Measurements from ENCODE around the gene CLIC4.
"Not testable (repeated sequence)": the region's sequence is repeated elsewhere in the genome, so short reads cannot be mapped to it uniquely, and the experiment has no call there.

CLIC4 gene

DNA sequence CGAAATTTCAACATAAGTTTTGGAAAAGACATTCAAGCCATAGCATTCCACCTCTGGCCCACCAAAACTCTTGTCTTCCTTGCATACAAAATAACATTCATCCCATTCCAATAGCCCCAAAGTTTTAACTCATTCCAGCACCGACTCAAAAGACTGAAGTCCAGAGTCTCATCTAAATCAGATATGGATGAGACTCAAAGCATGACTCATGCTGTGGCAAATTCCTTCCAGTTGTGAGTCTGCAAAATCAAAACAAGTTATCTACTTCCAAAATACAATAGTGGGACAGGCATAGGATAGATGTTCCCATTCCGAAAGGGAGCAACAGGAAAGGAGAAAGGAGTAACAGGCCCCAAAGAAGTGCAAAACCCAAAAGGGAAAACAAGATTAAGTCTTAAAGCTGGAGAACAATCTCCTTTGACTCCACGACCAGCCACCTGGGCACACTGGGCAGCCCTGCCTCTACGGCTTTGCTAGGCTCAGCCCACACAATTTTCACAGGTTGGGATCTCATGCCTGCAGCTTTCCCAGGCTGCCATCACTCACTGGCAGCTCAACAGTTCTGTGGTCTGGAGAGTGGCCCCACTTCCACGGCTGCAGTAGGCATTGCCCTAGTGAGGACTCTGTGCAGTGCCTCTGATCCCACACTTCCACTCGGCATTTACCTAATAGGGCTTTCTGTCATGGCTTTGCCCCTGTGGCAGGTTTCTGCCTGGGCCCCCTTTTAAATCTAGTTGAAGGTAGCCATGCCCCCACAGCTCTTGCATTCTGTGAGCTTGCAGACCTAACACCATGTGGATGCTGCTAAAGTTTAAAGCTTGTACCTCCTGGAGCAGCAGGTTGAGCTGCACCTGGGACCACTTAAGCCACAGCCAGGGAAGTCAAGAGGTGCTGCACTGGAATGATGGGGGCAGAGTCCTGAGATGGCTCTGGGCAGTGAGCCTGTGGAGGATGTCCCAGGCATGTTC lies 133.8 kb downstream of the CLIC4 start:
- no peak for DNase-seq

DNA sequence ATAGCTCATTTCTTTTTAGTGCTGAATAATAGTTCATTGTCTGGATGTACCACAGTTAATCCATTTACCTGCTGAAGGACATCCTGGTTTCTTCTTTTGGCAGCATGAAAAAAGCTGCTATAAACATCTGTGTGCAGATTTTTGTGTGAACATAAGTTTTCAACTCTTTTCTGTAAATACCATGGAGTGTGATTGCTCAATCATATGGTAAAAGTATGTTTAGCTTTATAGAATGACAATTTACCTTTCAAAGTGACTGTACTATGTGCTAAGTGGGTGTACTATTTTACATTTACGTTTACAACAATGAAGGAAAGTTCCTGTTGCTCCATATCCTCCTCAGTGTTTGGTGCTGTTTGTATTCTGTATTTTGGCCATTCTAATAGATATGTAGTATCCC lies 135.8 kb downstream of the CLIC4 start:
- no peak for DNase-seq

DNA sequence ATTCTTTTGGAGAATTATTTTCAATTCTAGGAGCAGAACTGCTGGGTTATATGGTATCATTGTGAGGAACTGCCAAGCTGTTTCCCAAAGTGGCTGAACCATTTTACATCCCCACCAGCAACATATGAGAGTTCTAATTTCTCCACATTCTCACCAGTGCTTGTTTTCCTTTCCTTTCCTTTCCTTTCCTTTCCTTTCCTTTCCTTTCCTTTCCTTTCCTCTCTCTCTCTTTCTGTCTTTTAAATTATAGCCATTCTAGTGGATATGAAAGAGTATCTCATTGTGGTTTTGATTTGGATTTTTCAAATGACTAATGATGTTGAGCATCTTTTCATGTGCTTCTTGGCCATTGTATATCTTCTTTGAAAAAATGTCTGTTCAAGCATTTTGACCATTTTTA lies 139.5 kb downstream of the CLIC4 start:
- no peak for DNase-seq

DNA sequence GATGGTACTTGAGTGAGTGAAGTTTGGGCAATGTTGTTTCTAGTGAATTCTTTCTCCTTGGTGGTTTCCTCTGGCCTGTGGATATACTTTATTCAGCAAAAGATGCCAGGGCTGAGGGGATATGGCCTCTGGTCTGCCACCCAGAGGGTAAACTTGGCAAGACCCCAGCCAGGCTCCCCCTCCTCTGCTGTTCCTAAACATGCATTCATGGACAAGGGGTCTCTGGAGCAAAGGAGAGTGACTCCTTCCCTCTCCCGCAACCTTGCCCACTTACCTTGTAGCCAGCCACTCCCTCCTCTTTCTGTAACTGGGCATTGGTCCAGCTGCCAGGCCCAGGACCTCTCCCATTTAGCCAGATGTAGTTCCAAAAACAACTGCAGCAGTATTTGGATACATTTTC lies 141.0 kb downstream of the CLIC4 start:
- DNase-seq: no peak

DNA sequence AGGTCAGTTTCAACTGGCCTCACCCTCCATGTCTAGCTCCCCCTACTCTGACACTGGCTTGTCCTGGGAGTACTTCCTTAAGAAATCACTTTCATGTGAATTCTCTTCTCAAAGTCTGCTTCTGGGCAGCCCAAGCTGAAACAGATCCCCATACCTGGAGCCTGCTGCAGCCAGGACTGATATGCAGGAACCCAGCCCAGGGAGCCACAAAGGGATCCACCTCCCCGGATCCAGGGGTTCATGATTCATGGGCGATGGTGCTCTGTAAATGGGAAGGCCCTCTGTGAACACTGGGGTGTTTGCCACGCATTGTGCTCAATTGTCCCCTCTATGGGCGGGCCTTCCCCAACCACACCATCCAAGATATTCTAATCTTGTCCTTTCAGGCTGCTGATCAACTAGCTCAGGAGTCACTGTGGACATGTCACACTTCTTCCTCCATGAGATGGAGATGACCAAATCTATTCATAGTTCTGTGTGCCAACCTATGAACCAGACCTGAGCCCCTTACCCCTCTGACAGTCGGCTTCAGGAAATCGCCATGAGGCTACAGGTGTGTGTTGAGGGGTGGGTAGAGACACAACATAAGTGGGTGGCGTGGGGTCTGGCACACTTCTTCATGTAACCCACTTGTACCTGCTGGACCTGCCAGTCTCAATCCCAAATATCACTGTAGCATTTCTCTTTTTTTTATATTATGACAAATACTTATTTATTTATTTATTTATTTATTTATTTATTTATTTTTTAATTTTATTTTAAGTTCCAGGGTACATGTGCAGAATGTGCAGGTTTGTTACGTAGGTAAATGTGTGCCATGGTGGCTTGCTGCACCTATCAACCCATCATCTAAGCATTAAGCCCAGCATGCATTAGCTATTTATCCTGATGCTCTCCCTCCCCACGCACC lies 143.1 kb downstream of the CLIC4 start:
- no peak for DNase-seq

DNA sequence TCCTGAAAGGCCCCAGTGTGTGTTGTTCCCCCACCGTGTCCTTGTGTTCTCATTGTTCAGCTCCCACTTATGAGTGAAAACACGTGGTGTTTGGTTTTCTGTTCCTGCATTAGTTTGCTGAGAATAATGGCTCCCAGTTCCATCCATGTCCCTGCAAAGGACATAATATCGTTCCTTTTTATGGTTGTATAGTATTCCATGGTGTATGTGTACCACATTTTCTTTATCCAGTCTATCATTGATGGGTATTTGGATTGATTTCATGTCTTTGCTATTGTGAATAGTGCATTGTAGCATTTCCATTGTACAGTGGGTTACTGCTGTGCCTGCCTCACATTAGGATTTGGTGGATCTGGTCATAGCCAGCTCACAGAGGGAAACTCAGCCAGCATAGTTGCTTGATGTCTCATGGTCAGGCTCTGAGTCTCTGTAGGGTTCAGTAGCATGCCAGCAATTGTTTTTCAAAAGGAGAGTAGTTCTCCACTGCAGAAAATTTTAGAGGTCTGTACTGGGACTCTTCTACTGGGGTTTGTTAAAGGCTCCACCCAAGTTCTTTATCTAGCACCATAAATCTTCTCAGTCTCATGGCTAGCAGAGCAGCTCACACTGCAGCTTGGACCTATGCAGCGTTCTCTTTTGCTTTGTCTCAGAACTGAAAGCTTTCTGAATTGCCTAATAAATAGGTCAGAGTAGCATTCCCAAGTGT lies 143.9 kb downstream of the CLIC4 start:
- no peak for DNase-seq

DNA sequence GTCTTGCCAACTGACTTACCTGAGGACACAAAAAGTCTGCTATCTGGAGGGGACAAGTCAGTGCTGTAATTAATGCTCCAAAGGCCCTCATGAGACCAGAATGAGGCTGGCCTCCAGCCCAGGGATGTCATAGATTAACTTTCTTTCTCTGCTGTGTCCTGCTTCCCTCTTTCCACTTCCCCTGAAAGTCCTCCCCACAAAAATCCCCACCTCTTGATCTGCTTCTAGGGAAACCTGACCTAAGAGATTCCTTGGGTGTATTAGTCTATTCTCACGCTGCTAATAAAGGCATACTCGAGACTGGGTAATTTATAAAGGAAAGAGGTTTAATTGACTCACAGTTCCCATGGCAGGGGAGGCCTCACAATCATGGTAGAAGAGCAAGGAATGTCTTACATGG lies 145.6 kb downstream of the CLIC4 start:
- DNase-seq: no peak

DNA sequence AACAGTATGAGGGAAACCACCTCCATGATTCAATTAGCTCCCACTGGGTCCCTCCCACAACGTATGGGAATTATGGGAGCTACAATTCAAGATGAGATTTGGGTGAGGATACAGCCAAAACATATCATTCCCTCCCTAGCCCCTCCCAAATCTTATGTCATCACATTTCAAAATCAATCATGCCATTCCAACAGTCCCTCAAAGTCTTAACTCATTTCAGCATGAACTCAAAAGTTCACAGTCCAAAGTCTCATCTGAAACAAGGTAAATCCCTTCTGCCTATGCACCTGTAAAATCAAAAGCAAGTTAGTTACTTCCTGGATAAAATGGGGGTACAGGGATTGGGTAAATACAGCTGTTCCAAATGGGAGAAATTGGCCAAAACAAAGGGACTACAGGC lies 146.1 kb downstream of the CLIC4 start:
- DNase-seq: not testable (repeated sequence)

DNA sequence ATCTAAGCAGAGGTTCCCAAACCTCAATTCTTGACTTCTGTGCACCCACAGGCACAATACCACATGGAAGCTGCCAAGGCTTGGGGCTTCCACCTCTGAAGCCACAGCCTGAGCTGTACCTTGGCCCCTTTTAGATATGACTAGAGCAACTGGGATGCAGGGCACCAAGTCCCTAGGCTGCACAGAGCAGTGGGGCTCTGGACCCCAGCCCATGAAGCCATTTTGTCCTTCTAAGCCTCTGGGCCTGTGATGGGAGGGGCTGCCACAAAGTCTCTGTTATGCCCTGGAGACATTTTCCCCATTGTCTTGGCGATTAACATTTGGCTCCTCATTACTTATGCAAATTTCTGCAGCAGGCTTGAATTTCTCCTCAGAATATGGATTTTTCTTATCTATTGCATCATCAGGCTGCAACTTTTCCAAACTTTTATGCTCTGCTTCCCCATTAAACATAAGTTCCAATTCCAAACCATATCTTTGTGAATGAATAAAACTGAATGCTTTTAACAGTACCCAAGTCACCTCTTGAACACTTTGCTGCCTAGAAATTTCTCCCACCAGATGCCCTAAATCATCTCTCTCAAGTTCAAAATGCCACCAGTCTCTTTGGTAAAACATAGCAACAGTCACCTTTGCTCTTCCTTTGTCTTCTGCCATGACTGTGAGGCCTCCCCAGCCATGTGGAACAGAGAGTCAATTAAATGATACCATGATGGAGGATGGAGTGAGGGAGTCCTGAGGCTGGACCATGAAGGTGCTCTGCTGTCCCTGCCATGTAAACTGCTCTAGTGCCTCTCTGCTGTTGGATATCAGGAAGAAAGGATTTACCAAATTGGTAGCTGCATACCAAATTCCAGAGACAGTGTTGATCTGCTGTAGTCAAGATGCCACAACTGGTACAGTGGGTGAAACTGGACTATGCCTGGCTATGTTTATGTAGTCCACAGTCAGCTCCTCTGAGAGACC lies 147.2 kb downstream of the CLIC4 start:
- no peak for DNase-seq

DNA sequence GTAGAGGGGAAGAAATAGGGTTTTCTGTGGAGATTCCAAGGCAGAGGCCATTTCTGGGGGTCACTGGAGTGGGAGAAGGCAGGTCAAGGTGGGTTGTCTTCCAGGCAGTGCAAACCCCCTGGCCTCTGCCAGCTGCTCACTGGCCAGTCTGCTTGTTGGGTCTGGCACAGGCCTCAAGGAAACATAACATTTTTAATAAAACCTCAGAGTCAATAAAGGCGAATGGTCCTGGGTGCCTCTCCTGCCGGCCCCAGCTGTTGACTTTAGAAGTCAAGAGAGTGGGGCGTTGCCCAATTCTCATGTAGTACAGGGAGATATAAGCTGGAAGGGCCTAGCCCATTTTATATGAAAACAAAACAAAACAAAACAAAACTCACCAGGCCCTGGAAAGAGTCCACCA lies 148.2 kb downstream of the CLIC4 start:
- no peak for DNase-seq
